Upper lobe of left lung (tissue), 6 donors: ENCODE data around the gene EPB41L1. TPM values are rescaled to one million over a fixed set of nuclear protein-coding genes. Genes with fewer than 3 reads are reported as not detected.
A peak's percentile ranks its signal among the peaks of the same experiment; 100 is the strongest.

Source experiments
- ATAC-seq, 2 donors: fragments of 200-7000 bp; cut with Tn5 transposase; one replicate each; pipeline ENCODE4 v1.9.1; 2022; ENCODE audit warnings: mild to moderate bottlenecking in 2 of 2, moderate library complexity in 2 of 2; ENCODE audit not compliant: low FRiP score in 2 of 2
- DNase-seq, 2 donors: peaks; one replicate each; pipeline ENCODE4 v3.0.0-alpha.2; 2019 to 2020
- H3K27ac ChIP-seq, 4 donors: fragments of 200-600 bp; sonication (generic); one replicate each; pipeline ENCODE4 v1.5.1; 2016 to 2019
- H3K27me3 ChIP-seq, 4 donors: fragments of 200-600 bp; sonication (generic); one replicate each; pipeline ENCODE4 v1.5.1; 2017 to 2019
- H3K36me3 ChIP-seq, 4 donors: fragments of 200-600 bp; sonication (generic); one replicate each; pipeline ENCODE4 v1.5.1; 2016 to 2019
- H3K4me1 ChIP-seq, 4 donors: fragments of 200-600 bp; sonication (generic); one replicate each; pipeline ENCODE4 v1.5.1; 2018 to 2019
- H3K4me3 ChIP-seq, 4 donors: fragments of 200-600 bp; sonication (generic); one replicate each; pipeline ENCODE4 v1.5.1; 2017 to 2019; ENCODE audit warnings: mild to moderate bottlenecking in 2 of 4, moderate library complexity in 1 of 4
- H3K9me3 ChIP-seq, 4 donors: fragments of 200-600 bp; sonication (generic); one replicate each; pipeline ENCODE4 v1.5.1; 2018 to 2019
- EP300 ChIP-seq, 4 donors: sonication (generic); formaldehyde crosslinking; IDR thresholded peaks; one replicate each; pipeline ENCODE4 v1.5.1; 2017; ENCODE audit warnings: antibody characterized with exemption in 4 of 4, control low read depth in 2 of 4
- POLR2A ChIP-seq, 4 donors: fragments of 450-650 bp; IDR thresholded peaks; one replicate each; pipeline ENCODE4 v1.5.1; 2016 to 2017; ENCODE audit warnings: antibody characterized with exemption in 4 of 4, mild to moderate bottlenecking in 2 of 4
- POLR2AphosphoS5 ChIP-seq, 2 donors: sonication (generic); formaldehyde crosslinking; IDR thresholded peaks; one replicate each; pipeline ENCODE4 v1.5.1; 2017; ENCODE audit warnings: antibody characterized with exemption in 2 of 2
- WGBS, 2 donors: methylation state at CpG; one replicate each; pipeline ENCODE4 v1.1.5; 2017 to 2018; 5-methylcytosine and 5-hydroxymethylcytosine counted together
- total RNA-seq, 6 donors: library from RNA; depleted of rRNA in 4 of 6; stranded (reverse); fragments of >200 nt in 4 of 6; gene quantifications; one replicate each; pipeline versions ENCODE4 v1.1.0 to v1.2.1, GENCODE V29; 2016 to 2021
- TF ChIP-seq, protein P1 (sequence below), 6 experiments: fragments of 450-650 bp in 4 of 6; fragments of 200-600 bp in 2 of 6; sonication (generic) in 2 of 6; IDR thresholded peaks; one replicate each; pipeline ENCODE4 v1.5.1; 2016 to 2019; ENCODE audit warnings: antibody characterized with exemption in 6 of 6
- donor health status: DM: no; HTN: no; CAD: no; lungs with moderate emphysema.
- donor health status: DM: no; HTN: yes; CAD: no; lungs with severe emphysema.

Gene EPB41L1
- total RNA-seq, 6 donors from 2014 or later, result 56.6 to 104 (median 79.2) TPM

DNA sequence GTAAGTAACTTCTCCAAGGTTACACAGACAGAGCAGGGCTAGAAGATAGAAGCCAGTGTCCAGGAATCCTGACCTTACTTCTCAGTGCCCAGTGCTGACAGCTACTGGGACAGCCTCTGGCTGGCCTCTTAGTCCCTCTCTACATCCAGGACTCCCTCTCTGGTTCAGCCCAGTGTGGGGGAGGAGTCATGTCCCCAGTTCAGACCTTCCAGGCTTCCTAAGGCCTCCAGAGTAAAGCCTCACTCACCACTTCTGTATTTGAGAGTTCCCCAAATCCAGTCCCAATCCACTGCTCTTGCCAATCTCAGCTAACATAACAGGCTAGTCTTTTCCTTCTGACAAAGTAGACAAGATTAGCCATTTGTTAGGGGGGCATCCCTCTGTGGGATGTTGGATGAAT lies 36.9 kb upstream of the EPB41L1 start:
- DNase-seq, result peak in 1 of 2 donors; percentile 49
- Histone ChIP-seq H3K9me3 (no peaks in the 10 kb centered on the region), H3K27me3 (no peaks in the 10 kb centered on the region), H3K27ac (no peak overlapping the region), H3K4me1 (peaks cover 0 to 32% (median 17%) of the 10 kb centered on the region in 4 donors), H3K36me3 (no peaks in the 10 kb centered on the region), H3K4me3 (no peak overlapping the region)
- TF ChIP-seq, protein P1, sequence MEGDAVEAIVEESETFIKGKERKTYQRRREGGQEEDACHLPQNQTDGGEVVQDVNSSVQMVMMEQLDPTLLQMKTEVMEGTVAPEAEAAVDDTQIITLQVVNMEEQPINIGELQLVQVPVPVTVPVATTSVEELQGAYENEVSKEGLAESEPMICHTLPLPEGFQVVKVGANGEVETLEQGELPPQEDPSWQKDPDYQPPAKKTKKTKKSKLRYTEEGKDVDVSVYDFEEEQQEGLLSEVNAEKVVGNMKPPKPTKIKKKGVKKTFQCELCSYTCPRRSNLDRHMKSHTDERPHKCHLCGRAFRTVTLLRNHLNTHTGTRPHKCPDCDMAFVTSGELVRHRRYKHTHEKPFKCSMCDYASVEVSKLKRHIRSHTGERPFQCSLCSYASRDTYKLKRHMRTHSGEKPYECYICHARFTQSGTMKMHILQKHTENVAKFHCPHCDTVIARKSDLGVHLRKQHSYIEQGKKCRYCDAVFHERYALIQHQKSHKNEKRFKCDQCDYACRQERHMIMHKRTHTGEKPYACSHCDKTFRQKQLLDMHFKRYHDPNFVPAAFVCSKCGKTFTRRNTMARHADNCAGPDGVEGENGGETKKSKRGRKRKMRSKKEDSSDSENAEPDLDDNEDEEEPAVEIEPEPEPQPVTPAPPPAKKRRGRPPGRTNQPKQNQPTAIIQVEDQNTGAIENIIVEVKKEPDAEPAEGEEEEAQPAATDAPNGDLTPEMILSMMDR (IDR thresholded peaks at IDR 0.05), result no peak
- TF ChIP-seq EP300 (IDR thresholded peaks at IDR 0.05) (no peak), POLR2A (IDR thresholded peaks at IDR 0.05) (peak in 1 of 4 donors; percentile 15), POLR2AphosphoS5 (IDR thresholded peaks at IDR 0.05) (no peak)
- ATAC-seq, result peak in 1 of 2 donors; percentile 80

GRCh38 chr20:36118371-36118770 lies 36.2 kb upstream of the EPB41L1 start:
- ATAC-seq (no peak), DNase-seq (no peak)
- TF ChIP-seq POLR2A (IDR thresholded peaks at IDR 0.05) (no peak), EP300 (IDR thresholded peaks at IDR 0.05) (no peak), POLR2AphosphoS5 (IDR thresholded peaks at IDR 0.05) (no peak)
- TF ChIP-seq, protein P1 (IDR thresholded peaks at IDR 0.05), result no peak
- peaks cover 0 to 25% (median 12%) of the 10 kb centered on the region in 4 donors for H3K4me1 ChIP-seq
- H3K4me3 ChIP-seq, result no peak overlapping the region
- H3K9me3 ChIP-seq, result no peaks in the 10 kb centered on the region
- no peaks in the 10 kb centered on the region for H3K36me3 ChIP-seq
- 61 to 77% methylated on average over 2 of the region's 2 CpGs for WGBS, 2 donors
- no peaks in the 10 kb centered on the region for H3K27me3 ChIP-seq
- H3K27ac ChIP-seq, result no peak overlapping the region

- Histone ChIP-seq H3K4me3 (no peak overlapping the region), H3K27me3 (no peaks in the 10 kb centered on the region), H3K4me1 (peaks cover 0 to 21% (median 9%) of the 10 kb centered on the region in 4 donors), H3K36me3 (no peaks in the 10 kb centered on the region), H3K9me3 (no peaks in the 10 kb centered on the region), H3K27ac (no peak overlapping the region)
- ATAC-seq (no peak), DNase-seq (no peak)
- 73 to 79% methylated on average over 6 of the region's 6 CpGs for WGBS, 2 donors
- TF ChIP-seq POLR2AphosphoS5 (IDR thresholded peaks at IDR 0.05), result no peak
- TF ChIP-seq, protein P1 (IDR thresholded peaks at IDR 0.05), result no peak
These were observed 35.0 kb upstream of the EPB41L1 start for GRCh38 chr20:36119537-36119936.

DNA sequence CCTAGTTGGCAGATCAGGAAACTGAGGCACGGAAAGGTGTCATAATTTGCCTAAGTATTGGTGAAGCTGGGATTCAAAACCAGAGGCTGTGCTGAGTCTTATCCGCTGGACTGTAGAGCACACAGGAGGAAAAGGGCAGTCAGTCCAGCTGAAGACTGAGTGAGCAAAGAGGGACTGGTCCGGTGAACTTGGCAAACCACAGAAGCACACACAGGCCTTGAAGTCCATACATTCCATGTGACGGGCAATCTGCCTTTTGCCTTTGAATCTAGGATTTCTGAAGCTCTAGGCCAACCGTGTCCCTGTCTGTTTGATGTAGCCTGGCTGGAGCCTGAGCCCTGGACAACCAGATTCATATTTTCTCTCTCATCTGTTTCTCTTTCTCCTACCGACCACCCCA lies 34.3 kb upstream of the EPB41L1 start:
- WGBS, 2 donors, result 90 to 96% methylated on average over 6 of the region's 6 CpGs
- Histone ChIP-seq H3K36me3 (no peaks in the 10 kb centered on the region), H3K27me3 (no peaks in the 10 kb centered on the region), H3K27ac (no peak overlapping the region), H3K4me3 (no peak overlapping the region), H3K9me3 (no peaks in the 10 kb centered on the region), H3K4me1 (peaks cover 0 to 21% (median 9%) of the 10 kb centered on the region in 4 donors)
- ATAC-seq, result no peak
- TF ChIP-seq, protein P1 (IDR thresholded peaks at IDR 0.05), result no peak
- TF ChIP-seq POLR2A (IDR thresholded peaks at IDR 0.05) (no peak), POLR2AphosphoS5 (IDR thresholded peaks at IDR 0.05) (no peak), EP300 (IDR thresholded peaks at IDR 0.05) (no peak)
- no peak for DNase-seq

DNA sequence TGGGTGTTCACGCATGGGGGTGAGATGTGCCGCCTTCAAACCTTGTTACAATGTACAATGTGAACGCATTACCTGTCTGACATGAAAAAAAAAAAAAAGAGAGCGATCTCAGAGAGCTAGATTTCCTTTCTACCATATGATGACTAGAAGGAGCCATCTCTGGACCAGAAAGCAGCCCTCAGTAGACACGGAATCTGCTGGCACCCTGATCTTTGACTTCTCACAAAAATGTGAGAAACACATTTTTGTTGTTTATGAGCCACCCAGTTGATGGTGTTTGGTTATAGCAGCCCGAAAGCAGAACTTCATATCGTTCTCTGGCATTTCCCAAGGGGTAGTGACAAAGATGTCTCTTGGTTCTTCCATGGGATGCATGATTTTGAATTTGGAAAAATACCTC lies 33.5 kb upstream of the EPB41L1 start:
- TF ChIP-seq POLR2AphosphoS5 (IDR thresholded peaks at IDR 0.05) (no peak), POLR2A (IDR thresholded peaks at IDR 0.05) (no peak), EP300 (IDR thresholded peaks at IDR 0.05) (no peak)
- TF ChIP-seq, protein P1 (IDR thresholded peaks at IDR 0.05), result no peak
- whole genome bisulfite sequencing, 2 donors, result 93 to 95% methylated on average over 6 to 7 of the region's 7 CpGs
- H3K27ac ChIP-seq, result peak overlapping the region in 1 of 4 donors; percentile 67

More for the DNA sequence above, 33.5 kb upstream of the EPB41L1 start:
- Histone ChIP-seq H3K36me3 (no peaks in the 10 kb centered on the region), H3K9me3 (no peaks in the 10 kb centered on the region), H3K27me3 (no peaks in the 10 kb centered on the region), H3K4me3 (no peak overlapping the region), H3K4me1 (peaks cover 0 to 21% (median 9%) of the 10 kb centered on the region in 4 donors)
- no peak for DNase-seq
- no peak for ATAC-seq
